K562 (cell line): ENCODE results near the gene SPTAN1. TPM values are rescaled to one million over a fixed set of nuclear protein-coding genes. Genes with fewer than 3 reads are reported as not detected.

Experiments
- ATF7 ChIP-seq: fragments of 450-650 bp; IDR thresholded peaks from 2 replicates; pipeline ENCODE4 v1.7.1; 2014; ENCODE audit warnings: mild to moderate bottlenecking, moderate library complexity
- BCOR ChIP-seq: fragments of 450-650 bp; IDR thresholded peaks from 2 replicates; pipeline ENCODE4 v1.6.1; 2016
- FOXA1 ChIP-seq: fragments of 450-650 bp; IDR thresholded peaks from 2 replicates; pipeline ENCODE4 v1.6.1; 2016; ENCODE audit warnings: mild to moderate bottlenecking, borderline replicate concordance
- HDAC1 ChIP-seq, 2 experiments: fragments of 450-650 bp; IDR thresholded peaks; 2 replicates each; pipeline ENCODE4 v1.6.1; 2016 to 2017; ENCODE audit warnings: inconsistent platforms in 1 of 2, mild to moderate bottlenecking in 1 of 2, moderate library complexity in 1 of 2
- HDGF ChIP-seq: fragments of 450-650 bp; IDR thresholded peaks from 2 replicates; pipeline ENCODE4 v1.6.1; 2016
- KLF1 ChIP-seq: fragments of 450-650 bp; IDR thresholded peaks from 2 replicates; pipeline ENCODE4 v1.6.1; 2016; ENCODE audit warnings: missing genetic modification characterization, missing compliant biosample characterization
- MAFF ChIP-seq: IDR thresholded peaks from 2 replicates; pipeline ENCODE4 v1.6.1; 2012; ENCODE audit warnings: low read length, improper control_type of control experiment
- MCM3 ChIP-seq: fragments of 450-650 bp; IDR thresholded peaks from 2 replicates; pipeline ENCODE4 v1.6.1; 2016
- NR4A1 ChIP-seq, 2 experiments: fragments of 250-450 bp in 1 of 2; fragments of 450-650 bp in 1 of 2; sonication (Bioruptor Pico) in 1 of 2; IDR thresholded peaks; 2 replicates each; pipeline versions ENCODE4 v1.4.0 to v1.6.1; 2016 to 2020; ENCODE audit warnings: mild to moderate bottlenecking in 2 of 2, missing compliant biosample characterization in 1 of 2, missing genetic modification characterization in 1 of 2, moderate library complexity in 1 of 2
- PHF20 ChIP-seq: fragments of 450-650 bp; IDR thresholded peaks from 2 replicates; pipeline ENCODE4 v1.6.1; 2018; ENCODE audit not compliant: partially characterized antibody
- SMARCE1 ChIP-seq: fragments of 450-650 bp; IDR thresholded peaks from 2 replicates; pipeline ENCODE4 v1.7.1; 2016; ENCODE audit warnings: mild to moderate bottlenecking
- SUPT5H ChIP-seq: fragments of 450-650 bp; IDR thresholded peaks from 2 replicates; pipeline ENCODE4 v1.6.1; 2016
- TAF9B ChIP-seq: fragments of 450-650 bp; IDR thresholded peaks from 2 replicates; pipeline ENCODE4 v1.6.1; 2018; ENCODE audit warnings: mild to moderate bottlenecking; ENCODE audit not compliant: partially characterized antibody
- ZNF121 ChIP-seq: sonication (generic); formaldehyde crosslinking; conservative IDR thresholded peaks from 2 replicates; pipeline ENCODE4 v1.8.0; 2022; ENCODE audit warnings: missing genetic modification reagents
- ZNF133 ChIP-seq: fragments of 250-450 bp; sonication (Bioruptor Pico); IDR thresholded peaks from 2 replicates; pipeline ENCODE4 v1.4.0; 2020; ENCODE audit warnings: mild to moderate bottlenecking
- ZNF140 ChIP-seq: fragments of 250-450 bp; sonication (Bioruptor Pico); IDR thresholded peaks from 2 replicates; pipeline ENCODE4 v1.8.0; 2021; ENCODE audit warnings: moderate library complexity, mild to moderate bottlenecking, inconsistent platforms
- ZNF165 ChIP-seq: fragments of 250-450 bp; sonication (Bioruptor Pico); IDR thresholded peaks from 2 replicates; pipeline ENCODE4 v1.4.0; 2020; ENCODE audit warnings: borderline replicate concordance
- ZNF23 ChIP-seq: fragments of 250-450 bp; sonication (Bioruptor Pico); IDR thresholded peaks from 2 replicates; pipeline ENCODE4 v1.4.0; 2020; ENCODE audit warnings: mild to moderate bottlenecking
- ZNF395 ChIP-seq: fragments of 200-800 bp; sonication (Bioruptor generic); IDR thresholded peaks from 2 replicates; pipeline ENCODE4 v1.6.1; 2017; ENCODE audit warnings: missing genetic modification characterization, missing compliant biosample characterization
- ZNF696 ChIP-seq: fragments of 250-450 bp; sonication (Bioruptor Pico); conservative IDR thresholded peaks from 2 replicates; pipeline ENCODE4 v1.4.0; 2020; ENCODE audit warnings: mild to moderate bottlenecking, moderate library complexity
- ZNF699 ChIP-seq: fragments of 250-450 bp; sonication (Bioruptor Pico); IDR thresholded peaks from 2 replicates; pipeline ENCODE4 v1.8.0; 2021; ENCODE audit warnings: mild to moderate bottlenecking, moderate library complexity; ENCODE audit not compliant: insufficient replicate concordance
- ZNF79 ChIP-seq: fragments of 250-450 bp; sonication (Bioruptor Pico); IDR thresholded peaks from 2 replicates; pipeline ENCODE4 v1.4.0; 2020; ENCODE audit warnings: low read depth, mild to moderate bottlenecking, moderate library complexity
- polyA plus RNA-seq, 8 experiments: library from polyadenylated mRNA; depleted of rRNA in 4 of 8; stranded (reverse) in 5 of 8; unstranded in 3 of 8; fragments of >200 nt; fragmentation: Nextera tagmentation in 2 of 8; fragmentation: Illumina TruSeq in 1 of 8; extraction: Ambion mirVana in 2 of 8; extraction: Trizol in 1 of 8; gene quantifications; 2 replicates each; pipeline versions ENCODE4 v1.2.1 to v1.2.3, GENCODE V29; 2011 to 2014; ENCODE audit warnings: inconsistent platforms in 1 of 8, missing spikeins in 1 of 8
- total RNA-seq, 7 experiments: library from RNA; depleted of rRNA in 6 of 7; stranded (reverse); fragments of >200 nt in 6 of 7; fragmentation: Illumina TruSeq in 2 of 7; extraction: Trizol in 2 of 7; gene quantifications; 2 replicates each; pipeline versions ENCODE4 v1.2.1 to v1.2.3, GENCODE V29; 2011 to 2021; ENCODE audit warnings: low replicate concordance in 1 of 7
- TF ChIP-seq, protein P1 (sequence below): fragments of 250-450 bp; sonication (Bioruptor Pico); IDR thresholded peaks from 2 replicates; pipeline ENCODE4 v1.5.0; 2020; ENCODE audit warnings: mild to moderate bottlenecking, borderline replicate concordance

SPTAN1 gene
- total and polyA plus RNA-seq, 9 of the 15 experiments (the other 6 are each of a cell fraction or from before 2014, with no cell fraction given): 1.5 to 13.5 (median 6.8) TPM

DNA sequence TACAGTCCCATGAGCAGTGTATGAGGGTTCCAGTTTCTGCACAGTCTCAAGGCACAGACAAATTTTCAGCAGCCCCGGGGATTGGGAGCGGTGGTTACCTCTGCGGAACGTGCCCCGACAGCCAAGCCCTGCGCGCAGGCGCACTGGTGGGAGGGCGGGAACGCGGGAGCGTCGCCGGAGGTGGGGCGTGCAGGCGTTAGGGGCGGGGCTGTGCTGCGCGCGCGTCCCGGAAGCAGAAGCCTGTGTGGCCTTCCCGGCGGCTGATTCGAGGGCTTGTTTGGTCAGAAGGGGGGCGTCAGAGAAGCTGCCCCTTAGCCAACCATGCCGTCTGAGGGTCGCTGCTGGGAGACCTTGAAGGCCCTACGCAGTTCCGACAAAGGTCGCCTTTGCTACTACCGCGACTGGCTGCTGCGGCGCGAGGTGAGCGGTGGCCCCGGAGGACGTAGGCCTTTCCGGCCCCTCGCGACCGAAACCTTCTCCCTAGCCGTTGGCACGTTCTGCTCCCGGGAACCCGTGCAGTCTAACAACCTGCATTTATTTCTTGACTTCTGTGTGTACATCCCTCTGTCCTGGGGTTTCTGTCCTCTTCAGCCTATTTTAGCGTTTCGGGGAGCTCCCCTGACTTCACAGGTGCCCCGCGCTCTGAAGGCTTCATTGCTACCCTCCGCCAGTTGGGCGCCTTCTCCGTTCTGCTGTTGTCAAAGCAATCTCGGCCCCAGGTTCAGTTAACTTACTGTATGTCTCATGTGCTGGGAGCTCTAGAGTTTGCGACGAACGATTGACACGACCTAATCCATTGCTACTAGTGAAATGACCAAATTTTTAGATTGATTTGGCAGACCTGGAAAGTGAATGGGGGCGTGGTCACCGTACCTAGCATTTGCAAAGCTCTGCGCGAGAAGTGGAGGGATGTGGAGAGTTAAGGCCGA is 47.6 kb upstream of the SPTAN1 start, which contains the start of gene GLE1 (continued):
- TF ChIP-seq SMARCE1 (peak; percentile 26; the same call in 1 of the 2 replicates), ZNF79 (no peak), ZNF23 (CRISPR knock-in tag) (no peak), ZNF395 (CRISPR knock-in tag) (no peak), ZNF696 (CRISPR knock-in tag) (no peak), ATF7 (peak; percentile 71), ZNF121 (CRISPR knock-in tag) (no peak), MAFF (no peak), BCOR (no peak), SUPT5H (peak; percentile 89), ZNF133 (CRISPR knock-in tag) (no peak), FOXA1 (no peak), HDAC1 (IDR thresholded peaks at IDR 0.05) (peak in 1 of 2 experiments; percentile 89; a peak in 2 of 4 replicates), HDGF (no peak), KLF1 (tag) (no peak), ZNF140 (CRISPR knock-in tag) (no peak), PHF20 (peak; percentile 96), TAF9B (no peak), NR4A1 (CRISPR knock-in tag; IDR thresholded peaks at IDR 0.05) (no peak), NR4A1 (tag; IDR thresholded peaks at IDR 0.05) (no peak), MCM3 (no peak), ZNF699 (no peak), ZNF165 (no peak)
- TF ChIP-seq, protein P1, sequence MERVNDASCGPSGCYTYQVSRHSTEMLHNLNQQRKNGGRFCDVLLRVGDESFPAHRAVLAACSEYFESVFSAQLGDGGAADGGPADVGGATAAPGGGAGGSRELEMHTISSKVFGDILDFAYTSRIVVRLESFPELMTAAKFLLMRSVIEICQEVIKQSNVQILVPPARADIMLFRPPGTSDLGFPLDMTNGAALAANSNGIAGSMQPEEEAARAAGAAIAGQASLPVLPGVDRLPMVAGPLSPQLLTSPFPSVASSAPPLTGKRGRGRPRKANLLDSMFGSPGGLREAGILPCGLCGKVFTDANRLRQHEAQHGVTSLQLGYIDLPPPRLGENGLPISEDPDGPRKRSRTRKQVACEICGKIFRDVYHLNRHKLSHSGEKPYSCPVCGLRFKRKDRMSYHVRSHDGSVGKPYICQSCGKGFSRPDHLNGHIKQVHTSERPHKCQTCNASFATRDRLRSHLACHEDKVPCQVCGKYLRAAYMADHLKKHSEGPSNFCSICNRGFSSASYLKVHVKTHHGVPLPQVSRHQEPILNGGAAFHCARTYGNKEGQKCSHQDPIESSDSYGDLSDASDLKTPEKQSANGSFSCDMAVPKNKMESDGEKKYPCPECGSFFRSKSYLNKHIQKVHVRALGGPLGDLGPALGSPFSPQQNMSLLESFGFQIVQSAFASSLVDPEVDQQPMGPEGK: no peak
